Activated CD4-positive, alpha-beta T cell treated with anti-CD3 and anti-CD28 coated beads for 36 hours (primary cell): ENCODE measurements around the gene NRL. TPM values are rescaled to one million over a fixed set of nuclear protein-coding genes. Genes with fewer than 3 reads are reported as not detected.
A peak's percentile ranks its signal among the peaks of the same experiment; 100 is the strongest.

Experiments used
- ATAC-seq: fragments of 200-7000 bp; cut with Tn5 transposase; one replicate; pipeline ENCODE4 v1.10.0; 2021; ENCODE audit warnings: mild to moderate bottlenecking, moderate library complexity
- CTCF ChIA-PET: fragments of 350-600 bp; sonication (Branson Sonifier 250); formaldehyde crosslinking; loops from one replicate; lab custom pipeline; 2021; ENCODE audit warnings: antibody characterized with exemption; lab: Charles Lee
- POLR2A ChIA-PET: fragments of 350-600 bp; sonication (Branson Sonifier 250); formaldehyde crosslinking; loops from one replicate; lab custom pipeline; 2021; ENCODE audit warnings: antibody characterized with exemption, inconsistent platforms; lab: Charles Lee
- DNase-seq: peaks from one replicate; pipeline ENCODE4 v3.0.0-alpha.2; 2020
- H3K27ac Mint-ChIP-seq: one replicate; pipeline ENCODE4 v1.8.0; 2021; ENCODE audit warnings: mixed read lengths
- H3K27me3 Mint-ChIP-seq: one replicate; pipeline ENCODE4 v1.8.0; 2021; ENCODE audit warnings: mixed read lengths
- H3K36me3 Mint-ChIP-seq: one replicate; pipeline ENCODE4 v1.8.0; 2021; ENCODE audit warnings: low read depth, mixed read lengths
- H3K4me1 Mint-ChIP-seq: one replicate; pipeline ENCODE4 v1.8.0; 2021; ENCODE audit warnings: mixed read lengths
- H3K4me3 Mint-ChIP-seq: one replicate; pipeline ENCODE4 v1.8.0; 2021; ENCODE audit warnings: mild to moderate bottlenecking, moderate library complexity, mixed read lengths
- H3K9me3 Mint-ChIP-seq: one replicate; pipeline ENCODE4 v1.8.0; 2021; ENCODE audit warnings: low read depth, mixed read lengths
- intact Hi-C, 2 experiments: fragments of 100-400 bp; cut with DNase I in 1 of 2; cut with micrococcal nuclease in 1 of 2; formaldehyde crosslinking; loops; one replicate each; pipeline versions ENCODE4 v1.14.2 to v1.15.1; 2022 to 2024; cut with DNase I, micrococcal nuclease
- total RNA-seq, 2 experiments: library from RNA; stranded (reverse); gene quantifications; one replicate each; pipeline ENCODE4 v1.2.3, GENCODE V29; 2021

NRL gene
- total RNA-seq, 2 experiments from 2014 or later, result 1.5 to 1.6 TPM

DNA sequence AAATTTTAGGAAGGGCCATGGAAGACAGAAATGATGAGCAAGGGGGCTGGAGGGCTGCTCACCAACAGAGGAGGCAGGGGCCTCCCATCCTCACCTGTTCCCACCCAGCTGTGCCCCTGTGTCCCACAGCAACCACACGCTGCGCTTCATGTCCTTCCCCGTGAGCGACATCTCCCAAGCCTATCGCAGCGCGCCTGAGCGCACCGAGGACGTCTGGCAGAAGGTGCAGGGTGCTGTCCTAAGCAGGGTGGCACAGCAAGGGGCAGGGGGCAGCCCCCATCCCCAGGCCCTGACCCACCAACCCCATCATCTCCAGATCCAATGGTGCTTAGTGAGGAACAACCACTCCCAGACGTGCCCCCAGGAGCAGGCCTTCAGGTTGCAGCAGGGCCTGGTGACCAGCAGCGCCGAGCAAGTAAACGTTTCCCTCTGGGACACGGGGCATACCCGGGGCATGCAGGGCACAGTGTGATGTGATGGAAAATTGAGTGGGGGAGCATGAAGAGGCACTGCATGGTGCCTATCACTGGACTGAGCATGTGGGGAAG lies 54.8 kb downstream of the NRL start:
- H3K27me3 Mint-ChIP-seq, result no peaks in the 10 kb centered on the region
- no peak for ATAC-seq
- H3K9me3 Mint-ChIP-seq, result no peaks in the 10 kb centered on the region
- no peak for DNase-seq
- no peaks in the 10 kb centered on the region for H3K4me1 Mint-ChIP-seq
- no peak overlapping the region for H3K4me3 Mint-ChIP-seq
- ChIA-PET CTCF (interaction anchor here (1.6 kb wide), 1 partner anchor 32 kb away, joined by 7 read pairs; no protein-coding TSS in a partner anchor), POLR2A (no interaction called here)
- no peaks in the 10 kb centered on the region for H3K36me3 Mint-ChIP-seq
- H3K27ac Mint-ChIP-seq, result no peak overlapping the region
- intact Hi-C loops, result loop anchor here in 1 of 2 experiments (2.0 kb wide), 1 partner anchor 49 kb away; no protein-coding TSS in a partner anchor

DNA sequence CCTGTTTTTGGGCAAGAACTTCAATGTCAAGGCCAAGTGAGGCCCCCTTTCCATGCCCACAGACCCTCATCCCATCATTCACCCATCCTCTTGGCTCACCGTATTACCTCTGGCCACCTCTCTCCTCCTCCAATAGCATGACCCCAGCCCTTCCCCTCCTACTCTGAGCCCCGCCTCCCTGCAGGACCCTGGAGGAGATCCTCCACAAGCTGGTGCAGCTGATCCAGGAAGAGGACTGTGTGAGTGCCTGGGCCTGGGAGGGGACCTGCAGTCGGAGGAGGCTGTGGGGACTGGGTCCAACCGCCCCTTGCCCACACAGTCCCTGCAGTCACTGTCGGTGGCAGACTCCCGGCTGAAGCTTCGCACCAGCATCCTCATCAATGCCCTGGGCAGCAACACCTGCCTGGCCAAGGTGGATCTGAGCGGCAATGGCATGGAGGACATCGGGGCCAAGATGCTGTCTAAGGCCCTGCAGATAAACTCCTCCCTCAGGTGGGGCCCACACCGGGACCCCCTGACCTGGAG lies 55.7 kb downstream of the NRL start:
- Mint-ChIP-seq H3K27me3 (peaks cover 2% of the 10 kb centered on the region), H3K36me3 (no peaks in the 10 kb centered on the region), H3K4me1 (no peaks in the 10 kb centered on the region), H3K27ac (no peak overlapping the region), H3K4me3 (no peak overlapping the region), H3K9me3 (no peaks in the 10 kb centered on the region)
- intact Hi-C loops, result loop anchor here (1.0 to 2.0 kb wide), 4 partner anchors 31 to 102 kb away; partner anchors contain the start of gene IRF9 (in 1 of the 2)
- ATAC-seq (no peak), DNase-seq (no peak)
- ChIA-PET POLR2A (interaction anchor here (0.8 kb wide), 1 partner anchor 88 kb away, joined by 5 read pairs; the partner anchor contains the start of gene RNF31), CTCF (interaction anchor here (0.6 to 6.6 kb wide), 10 partner anchors 10 to 88 kb away, joined by 3 to 124 read pairs (median 6); partner anchors contain the start of genes CPNE6, PCK2 and RNF31)

DNA sequence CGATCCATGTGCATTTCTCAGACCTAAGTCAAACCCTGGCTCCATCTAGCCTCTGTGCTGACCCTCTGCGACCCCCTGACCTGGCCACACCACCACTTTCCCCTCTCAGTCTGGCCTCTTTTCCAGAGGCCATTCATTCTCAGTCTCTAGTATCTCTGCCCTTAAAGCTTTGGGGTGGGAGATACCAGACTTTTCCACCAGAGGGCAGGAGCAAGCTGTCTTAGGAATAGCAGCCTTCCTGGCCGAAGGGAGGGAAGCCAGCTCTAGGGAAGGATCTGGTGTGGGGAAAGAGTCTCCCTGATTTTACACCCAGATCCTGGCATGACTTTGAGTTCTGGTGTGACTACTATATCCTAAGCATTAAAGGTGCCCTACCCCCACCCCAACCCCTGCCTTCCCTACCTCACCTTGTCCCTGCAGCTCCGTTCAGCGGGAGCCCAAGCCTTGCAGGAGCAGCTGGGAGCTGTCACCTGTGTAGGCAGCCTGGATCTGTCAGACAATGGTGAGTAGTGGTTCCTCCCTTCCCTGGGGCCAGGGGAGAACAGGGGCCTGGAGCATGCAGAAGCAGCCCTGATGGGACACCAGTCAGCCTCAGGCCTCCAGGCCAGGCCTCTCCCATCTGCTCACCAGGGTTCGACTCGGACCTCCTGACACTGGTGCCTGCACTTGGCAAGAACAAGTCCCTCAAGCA lies 56.3 kb downstream of the NRL start:
- CTCF ChIA-PET, result interaction anchor here (0.6 to 6.6 kb wide), 16 partner anchors 9 to 103 kb away, joined by 3 to 124 read pairs (median 4); partner anchors contain the start of genes CPNE6, DCAF11, IRF9 and NRL
- no peak overlapping the region for H3K4me3 Mint-ChIP-seq

DNA sequence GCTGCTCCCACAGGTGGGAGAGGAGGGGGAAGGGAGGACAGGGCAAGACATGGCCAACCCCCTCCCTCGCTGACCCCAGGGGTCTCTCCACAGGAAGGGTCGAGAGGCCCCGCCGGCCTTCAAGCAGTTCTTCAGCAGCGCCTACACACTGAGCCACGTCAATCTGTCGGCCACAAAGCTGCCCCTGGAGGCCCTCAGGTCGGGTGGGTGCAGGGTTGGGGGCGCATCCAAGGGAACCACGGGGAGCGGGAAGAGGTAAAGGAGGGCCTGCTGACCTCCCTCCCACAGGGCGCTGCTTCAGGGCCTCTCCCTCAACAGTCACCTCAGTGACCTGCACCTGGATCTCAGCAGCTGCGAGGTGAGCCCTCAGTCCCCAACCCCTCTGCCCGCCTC lies 56.9 kb downstream of the NRL start:
- ChIA-PET POLR2A (interaction anchor here (0.9 kb wide), 2 partner anchors 23 to 51 kb away, joined by 4 to 8 read pairs; no protein-coding TSS in a partner anchor), CTCF (interaction anchor here (0.6 to 6.6 kb wide), 16 partner anchors 9 to 103 kb away, joined by 3 to 124 read pairs (median 4); partner anchors contain the start of genes DCAF11, IRF9, NRL and PCK2)
- Mint-ChIP-seq H3K9me3 (no peaks in the 10 kb centered on the region), H3K27me3 (peaks cover 2% of the 10 kb centered on the region), H3K4me1 (peaks cover 9% of the 10 kb centered on the region), H3K36me3 (no peaks in the 10 kb centered on the region), H3K4me3 (no peak overlapping the region), H3K27ac (no peak overlapping the region)
- intact Hi-C loops, result loop anchor here (1.0 to 2.0 kb wide), 4 partner anchors 32 to 103 kb away; partner anchors contain the start of gene IRF9 (in 1 of the 2)
- no peak for ATAC-seq
- no peak for DNase-seq

More for the DNA sequence above, 56.3 kb downstream of the NRL start:
- Mint-ChIP-seq H3K36me3 (no peaks in the 10 kb centered on the region), H3K27me3 (peaks cover 2% of the 10 kb centered on the region), H3K4me1 (peaks cover 4% of the 10 kb centered on the region), H3K27ac (peak overlapping the region; percentile 40), H3K9me3 (no peaks in the 10 kb centered on the region)
- POLR2A ChIA-PET, result interaction anchor here (0.5 to 0.9 kb wide), 5 partner anchors 22 to 142 kb away, joined by 4 to 8 read pairs (median 4); partner anchors contain the start of gene RNF31
- DNase-seq (peak; percentile 73), ATAC-seq (peak; percentile 63)
- intact Hi-C loops, result loop anchor here (1.0 to 2.0 kb wide), 4 partner anchors 32 to 103 kb away; partner anchors contain the start of gene IRF9 (in 1 of the 2)

DNA sequence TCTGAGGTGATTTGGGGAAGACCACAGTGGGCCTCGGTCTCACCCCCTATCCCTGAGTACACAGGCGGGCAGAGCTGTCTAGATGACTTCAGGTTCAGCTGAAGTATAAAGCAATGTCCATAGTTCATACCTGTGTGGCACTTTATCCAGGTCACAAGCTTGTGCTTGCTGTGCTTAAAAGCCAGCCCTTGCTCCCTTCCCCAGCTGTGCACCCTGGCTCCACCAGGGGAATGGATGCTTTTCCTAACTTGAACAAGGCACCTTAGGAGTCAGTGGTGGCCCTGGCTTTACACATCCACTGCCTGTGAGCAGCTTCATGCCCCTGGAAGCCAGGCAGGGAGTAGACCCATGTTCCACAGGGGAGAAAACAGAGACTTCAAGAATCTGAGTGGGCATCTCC lies 57.5 kb downstream of the NRL start:
- ChIA-PET CTCF (interaction anchor here (0.9 to 6.6 kb wide), 10 partner anchors 8 to 90 kb away, joined by 3 to 124 read pairs (median 8); partner anchors contain the start of genes DCAF11, NRL, PCK2 and RNF31), POLR2A (no interaction called here)
- H3K27me3 Mint-ChIP-seq, result peaks cover 2% of the 10 kb centered on the region
- no peak overlapping the region for H3K27ac Mint-ChIP-seq
- intact Hi-C loops, result no loop called here
- H3K4me1 Mint-ChIP-seq, result peaks cover 14% of the 10 kb centered on the region
- H3K9me3 Mint-ChIP-seq, result no peaks in the 10 kb centered on the region
- H3K36me3 Mint-ChIP-seq, result no peaks in the 10 kb centered on the region
- no peak for DNase-seq
- H3K4me3 Mint-ChIP-seq, result no peak overlapping the region
- no peak for ATAC-seq

DNA sequence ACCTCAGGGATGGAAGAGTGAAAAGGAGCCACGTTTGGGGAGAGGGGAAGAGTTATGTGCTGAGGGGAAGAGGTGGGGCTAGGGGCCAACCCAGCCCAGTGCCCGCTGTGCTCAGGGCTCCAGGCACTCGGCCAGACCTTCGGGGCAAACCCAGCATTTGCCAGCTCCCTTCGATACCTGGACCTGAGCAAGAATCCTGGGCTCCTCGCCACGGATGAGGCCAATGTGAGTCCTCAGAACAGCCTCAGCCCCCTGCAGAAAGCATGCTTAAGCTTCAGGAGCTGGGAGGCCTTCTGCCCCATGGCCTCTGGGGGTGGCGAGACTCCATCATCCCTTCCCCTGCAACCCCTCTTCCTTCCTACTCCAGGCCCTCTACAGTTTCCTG lies 58.0 kb downstream of the NRL start:
- Mint-ChIP-seq H3K4me3 (no peak overlapping the region), H3K9me3 (no peaks in the 10 kb centered on the region), H3K27me3 (peaks cover 2% of the 10 kb centered on the region), H3K4me1 (peaks cover 14% of the 10 kb centered on the region), H3K27ac (no peak overlapping the region), H3K36me3 (no peaks in the 10 kb centered on the region)
- intact Hi-C loops, result no loop called here
- ChIA-PET POLR2A (no interaction called here), CTCF (interaction anchor here (1.1 to 6.6 kb wide), 5 partner anchors 8 to 58 kb away, joined by 3 to 124 read pairs (median 14); partner anchors contain the start of genes DCAF11, NRL and PCK2)
- no peak for ATAC-seq
- no peak for DNase-seq

DNA sequence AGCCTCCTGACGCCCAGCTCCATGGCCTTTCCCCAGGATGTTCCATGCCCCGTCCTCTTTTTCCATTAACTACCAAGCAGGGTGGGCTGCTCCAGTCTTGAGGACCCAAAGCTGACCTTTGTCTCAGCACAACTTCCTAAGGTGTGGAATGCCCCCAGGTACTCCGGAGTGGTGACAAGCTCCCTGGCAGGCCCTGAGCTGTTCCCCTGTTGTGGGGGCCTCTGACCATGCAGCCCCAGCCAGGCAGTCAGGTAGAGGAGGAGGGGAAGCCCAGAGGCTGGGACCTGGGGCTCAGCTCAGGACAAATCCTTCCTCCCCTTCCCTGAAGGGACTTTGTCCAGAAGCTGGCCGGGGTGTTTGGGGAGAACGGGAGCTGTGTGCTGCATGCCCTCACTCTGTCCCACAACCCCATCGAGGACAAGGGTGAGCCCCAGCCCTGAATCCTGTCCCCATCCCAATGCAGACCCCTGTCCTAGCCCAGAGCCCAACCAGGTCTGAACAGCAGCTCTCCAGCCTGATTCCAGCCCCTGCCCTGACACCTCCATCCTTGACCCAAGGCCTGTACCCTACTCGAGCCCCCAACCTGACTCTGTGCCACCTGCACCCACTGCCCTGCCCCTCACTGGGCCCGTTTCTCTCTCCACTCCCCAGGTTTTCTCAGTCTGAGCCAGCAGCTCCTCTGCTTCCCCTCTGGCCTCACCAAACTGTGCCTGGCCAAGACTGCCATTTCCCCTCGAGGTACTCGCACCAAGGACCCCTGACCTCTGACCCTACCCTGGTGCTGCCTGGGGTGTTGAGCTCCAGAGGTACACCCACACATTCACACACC lies 58.6 kb downstream of the NRL start:
- ATAC-seq, result no peak
- intact Hi-C loops, result no loop called here

DNA sequence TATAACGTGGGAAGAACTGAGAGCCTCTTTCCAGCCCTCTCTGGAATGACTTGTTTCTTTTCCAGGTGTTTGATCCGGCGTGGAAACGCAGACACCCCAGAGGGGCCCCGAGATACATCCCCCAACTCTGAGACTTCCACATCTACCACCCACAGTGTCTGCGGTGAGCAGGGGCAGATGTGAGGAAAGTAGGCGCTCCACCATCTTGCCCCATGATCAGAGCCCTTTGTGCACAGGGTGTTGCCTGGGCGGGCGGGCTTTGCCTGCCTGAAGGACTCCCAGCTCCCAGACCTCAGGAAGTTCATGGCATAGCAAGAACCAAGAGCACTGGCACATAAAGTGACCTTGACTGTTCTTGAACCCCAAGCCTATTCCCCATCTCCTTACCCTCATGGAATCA lies 60.1 kb downstream of the NRL start:
- H3K27me3 Mint-ChIP-seq, result peaks cover 8% of the 10 kb centered on the region
- H3K4me3 Mint-ChIP-seq, result no peak overlapping the region
- intact Hi-C loops, result loop anchor here in 1 of 2 experiments (5.0 kb wide), 2 partner anchors 218 to 243 kb away; partner anchors contain the start of genes DHRS1, NOP9 and RABGGTA
- DNase-seq (no peak), ATAC-seq (no peak)
- no peaks in the 10 kb centered on the region for H3K36me3 Mint-ChIP-seq
- ChIA-PET POLR2A (no interaction called here), CTCF (interaction anchor here (0.6 to 6.6 kb wide), 4 partner anchors 28 to 423 kb away, joined by 3 to 124 read pairs (median 4); partner anchors contain the start of gene PCK2)
- H3K27ac Mint-ChIP-seq, result no peak overlapping the region
- H3K4me1 Mint-ChIP-seq, result peaks cover 19% of the 10 kb centered on the region
- H3K9me3 Mint-ChIP-seq, result no peaks in the 10 kb centered on the region

More for the DNA sequence above, 58.6 kb downstream of the NRL start:
- no peaks in the 10 kb centered on the region for H3K36me3 Mint-ChIP-seq
- CTCF ChIA-PET, result interaction anchor here (0.8 to 6.6 kb wide), 5 partner anchors 24 to 58 kb away, joined by 4 to 124 read pairs (median 7); partner anchors contain the start of genes DCAF11, NRL and PCK2
- H3K4me1 Mint-ChIP-seq, result peaks cover 16% of the 10 kb centered on the region
- peaks cover 3% of the 10 kb centered on the region for H3K27me3 Mint-ChIP-seq
- POLR2A ChIA-PET, result no interaction called here
- no peaks in the 10 kb centered on the region for H3K9me3 Mint-ChIP-seq
- DNase-seq, result no peak
- H3K27ac Mint-ChIP-seq, result no peak overlapping the region
- H3K4me3 Mint-ChIP-seq, result no peak overlapping the region

DNA sequence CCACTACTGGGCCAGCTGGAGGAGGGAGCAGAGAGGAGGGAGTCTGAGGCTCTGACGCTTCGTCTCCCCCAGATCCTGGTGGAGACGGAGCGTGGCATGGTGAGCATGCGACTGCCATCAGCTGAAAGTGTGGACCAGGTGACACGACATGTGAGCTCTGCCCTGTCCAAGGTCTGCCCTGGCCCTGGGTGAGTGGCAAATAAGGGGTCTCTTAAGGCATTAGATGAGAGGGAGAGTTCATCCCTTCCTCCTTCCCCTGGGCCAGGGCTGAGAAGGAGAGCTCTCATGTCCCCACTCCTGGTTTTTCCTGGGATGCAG lies 60.5 kb downstream of the NRL start:
- DNase-seq, result no peak
- ChIA-PET POLR2A (interaction anchor here (0.6 kb wide), 1 partner anchor 40 kb away, joined by 3 read pairs; the partner anchor contains the start of gene PCK2), CTCF (interaction anchor here (0.6 to 6.6 kb wide), 5 partner anchors 28 to 422 kb away, joined by 3 to 124 read pairs (median 3); partner anchors contain the start of gene PCK2)
- intact Hi-C loops, result loop anchor here in 1 of 2 experiments (5.0 kb wide), 2 partner anchors 218 to 243 kb away; partner anchors contain the start of genes DHRS1, NOP9 and RABGGTA
- no peak for ATAC-seq
- H3K27ac Mint-ChIP-seq, result no peak overlapping the region
- no peak overlapping the region for H3K4me3 Mint-ChIP-seq
- peaks cover 8% of the 10 kb centered on the region for H3K27me3 Mint-ChIP-seq
- H3K9me3 Mint-ChIP-seq, result no peaks in the 10 kb centered on the region
- H3K4me1 Mint-ChIP-seq, result peaks cover 19% of the 10 kb centered on the region
- no peaks in the 10 kb centered on the region for H3K36me3 Mint-ChIP-seq
